Activated naive CD4-positive, alpha-beta T cell treated with anti-CD3 and anti-CD28 coated beads for 36 hours (primary cell): ENCODE data around the gene TRIM3. TPM values are rescaled to one million over a fixed set of nuclear protein-coding genes. Genes with fewer than 3 reads are reported as not detected.

ENCODE experiments used
- total RNA-seq, 2 experiments: library from RNA; stranded (reverse); gene quantifications; one replicate each; pipeline ENCODE4 v1.2.3, GENCODE V29; 2021

Gene TRIM3
- total RNA-seq, 2 experiments from 2014 or later, result 7.7 to 9.4 TPM

Other genes starting within 250 kb of the TRIM3 start
- 10 to 100 TPM; 13.0 to 13.1 TPM for gene FHIP1B, start 239.3 kb downstream of the TRIM3 start, total RNA-seq
- gene CNGA4, start 234.9 kb downstream of the TRIM3 start, total RNA-seq, result under 1 TPM; 0.10 to 0.12 TPM
- not detected for gene CCKBR, start 214.1 kb downstream of the TRIM3 start, total RNA-seq
- 1 to 10 TPM; 1.1 to 1.5 TPM for gene CAVIN3, start 153.4 kb downstream of the TRIM3 start, total RNA-seq
- gene SMPD1, start 83.5 kb downstream of the TRIM3 start, total RNA-seq, result 10 to 100 TPM; 24.5 to 27.5 TPM
- gene APBB1, start 54.8 kb downstream of the TRIM3 start, total RNA-seq, result 10 to 100 TPM; 44.5 to 45.1 TPM
- gene HPX, start 33.0 kb downstream of the TRIM3 start, total RNA-seq, result under 1 TPM in 1 of 2 experiments, not detected in 1; 0.64 TPM
- 10 to 100 TPM; 33.5 to 37.9 TPM for gene ARFIP2, start 7.4 kb upstream of the TRIM3 start, total RNA-seq
- gene TIMM10B, start 7.6 kb upstream of the TRIM3 start, total RNA-seq, result 10 to 100 TPM; 35.1 to 41.7 TPM
- 10 to 100 TPM; 18.2 to 19.3 TPM for gene DNHD1, start 23.3 kb upstream of the TRIM3 start, total RNA-seq
- 10 to 100 TPM; 31.9 to 33.5 TPM for gene RRP8, start 129.7 kb upstream of the TRIM3 start, total RNA-seq
- gene ILK, start 129.8 kb upstream of the TRIM3 start, total RNA-seq, result 10 to 100 TPM; 65.2 to 65.7 TPM
- gene TAF10, start 138.3 kb upstream of the TRIM3 start, total RNA-seq, result 100 to 1,000 TPM; 151 to 156 TPM
- 10 to 100 TPM; 25.7 to 28.5 TPM for gene TPP1, start 145.5 kb upstream of the TRIM3 start, total RNA-seq
- under 1 TPM; 0.79 to 0.88 TPM for gene DCHS1, start 181.9 kb upstream of the TRIM3 start, total RNA-seq
- gene MRPL17, start 209.4 kb upstream of the TRIM3 start, total RNA-seq, result 100 to 1,000 TPM in 1 of 2 experiments, 10 to 100 TPM in 1; 99.7 to 102 TPM